ENCODE results near the gene TRIM41.
A peak's percentile ranks its signal among the peaks of the same experiment; 100 is the strongest.
"Not testable (repeated sequence)": the region's sequence is repeated elsewhere in the genome, so short reads cannot be mapped to it uniquely, and the experiment has no call there.

TRIM41 gene

GRCh38 chr5:181223058-181223728, at the start of gene TRIM41:
Gene TRIM41, plus strand, starts transcription at chr5:181223281. Its CDS starts 719 bp downstream, at chr5:181224000.
- DNase-seq: peak; percentile 97

- peak; percentile 94 for DNase-seq
Observed at GRCh38 chr5:181173420-181174342, 49.4 kb upstream of the TRIM41 start.

- DNase-seq: no peak
Observed at GRCh38 chr5:181176254-181176952, 46.7 kb upstream of the TRIM41 start.

GRCh38 chr5:181177559-181177958, 45.5 kb upstream of the TRIM41 start:
- DNase-seq: not testable (repeated sequence)

GRCh38 chr5:181181650-181182565, 41.2 kb upstream of the TRIM41 start:
- DNase-seq: no peak

GRCh38 chr5:181182651-181183050, 40.4 kb upstream of the TRIM41 start:
- DNase-seq: no peak

GRCh38 chr5:181184845-181185216, 38.2 kb upstream of the TRIM41 start:
- DNase-seq: no peak

- no peak for DNase-seq
Observed at GRCh38 chr5:181185560-181185959, 37.5 kb upstream of the TRIM41 start.

GRCh38 chr5:181186022-181186421, 37.1 kb upstream of the TRIM41 start:
- DNase-seq: no peak

- DNase-seq: no peak
Observed at GRCh38 chr5:181186986-181187499, 36.0 kb upstream of the TRIM41 start.

- DNase-seq: peak; percentile 96
Observed at GRCh38 chr5:181187500-181188213, 35.4 kb upstream of the TRIM41 start.

- peak; percentile 98 for DNase-seq
Observed at GRCh38 chr5:181188700-181189362, 34.2 kb upstream of the TRIM41 start.

- peak; percentile 79 for DNase-seq
Observed at GRCh38 chr5:181189363-181189961, 33.6 kb upstream of the TRIM41 start.

- DNase-seq: peak; percentile 82
Observed at GRCh38 chr5:181189962-181190710, 32.9 kb upstream of the TRIM41 start.

- DNase-seq: peak; percentile 81
Observed at GRCh38 chr5:181190711-181191525, 32.2 kb upstream of the TRIM41 start.

- peak; percentile 100 for DNase-seq
Observed at GRCh38 chr5:181191526-181192336, 31.4 kb upstream of the TRIM41 start.

GRCh38 chr5:181192337-181193046, 30.6 kb upstream of the TRIM41 start:
- DNase-seq: no peak

Measured in activated CD8-positive, alpha-beta memory T cell treated with anti-CD3 and anti-CD28 coated beads, Interleukin-2, amount 50 U/mL, for 48 hours (primary cell).